ENCODE results near the gene BDKRB2.

BDKRB2 gene

DNA sequence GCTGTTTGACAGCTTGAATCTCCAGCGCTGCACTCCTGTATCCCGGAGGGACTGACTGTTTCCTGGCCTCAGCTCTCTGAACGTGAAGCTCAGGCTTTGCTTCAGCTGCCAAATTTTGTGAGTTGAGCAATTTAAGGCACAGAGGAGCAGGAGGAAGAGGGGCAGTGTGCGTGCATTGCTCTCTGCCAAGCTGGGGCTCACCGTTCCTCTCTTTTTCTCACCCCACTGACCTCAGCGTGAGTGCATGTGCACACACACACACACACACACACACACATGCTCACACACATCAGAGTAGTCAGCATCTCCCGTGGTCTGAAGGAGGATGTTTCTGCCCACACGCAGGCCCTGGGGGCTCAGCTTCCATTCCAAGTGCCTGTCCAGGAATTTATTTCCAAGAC is 27.8 kb upstream of the BDKRB2 start:
- DNase-seq (ENCODE audit: low read depth): peak; percentile 72

DNA sequence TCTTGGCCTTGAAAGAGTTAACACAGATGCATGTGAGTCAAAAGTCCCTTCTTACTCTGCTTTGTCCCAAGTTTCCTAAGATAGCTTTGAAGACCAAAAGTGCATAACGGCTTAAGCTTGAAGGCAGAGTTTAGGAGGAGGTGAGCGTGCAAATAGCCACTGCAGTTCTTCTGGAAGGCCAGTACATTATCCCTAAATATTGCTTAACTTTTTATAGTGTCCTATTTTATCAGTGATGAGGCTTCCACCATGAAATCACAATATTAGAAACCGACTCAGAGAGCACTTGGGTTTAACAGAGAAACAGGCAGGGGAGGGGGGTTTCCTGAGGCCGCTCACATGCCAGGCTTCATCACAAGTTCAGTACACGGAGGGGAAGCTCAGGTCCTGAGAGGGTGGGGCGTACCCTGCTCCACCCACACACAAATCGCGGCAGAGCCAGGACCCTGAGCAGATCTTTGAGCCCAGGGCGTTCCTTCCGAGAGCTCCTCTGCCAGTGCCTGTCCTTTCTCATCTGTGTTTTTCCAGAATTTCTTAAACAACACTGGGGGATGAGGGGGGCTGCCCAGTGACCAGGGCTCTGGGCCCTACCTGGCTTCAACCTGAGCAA is 26.8 kb upstream of the BDKRB2 start:
- DNase-seq (ENCODE audit: low read depth): peak; percentile 47

DNA sequence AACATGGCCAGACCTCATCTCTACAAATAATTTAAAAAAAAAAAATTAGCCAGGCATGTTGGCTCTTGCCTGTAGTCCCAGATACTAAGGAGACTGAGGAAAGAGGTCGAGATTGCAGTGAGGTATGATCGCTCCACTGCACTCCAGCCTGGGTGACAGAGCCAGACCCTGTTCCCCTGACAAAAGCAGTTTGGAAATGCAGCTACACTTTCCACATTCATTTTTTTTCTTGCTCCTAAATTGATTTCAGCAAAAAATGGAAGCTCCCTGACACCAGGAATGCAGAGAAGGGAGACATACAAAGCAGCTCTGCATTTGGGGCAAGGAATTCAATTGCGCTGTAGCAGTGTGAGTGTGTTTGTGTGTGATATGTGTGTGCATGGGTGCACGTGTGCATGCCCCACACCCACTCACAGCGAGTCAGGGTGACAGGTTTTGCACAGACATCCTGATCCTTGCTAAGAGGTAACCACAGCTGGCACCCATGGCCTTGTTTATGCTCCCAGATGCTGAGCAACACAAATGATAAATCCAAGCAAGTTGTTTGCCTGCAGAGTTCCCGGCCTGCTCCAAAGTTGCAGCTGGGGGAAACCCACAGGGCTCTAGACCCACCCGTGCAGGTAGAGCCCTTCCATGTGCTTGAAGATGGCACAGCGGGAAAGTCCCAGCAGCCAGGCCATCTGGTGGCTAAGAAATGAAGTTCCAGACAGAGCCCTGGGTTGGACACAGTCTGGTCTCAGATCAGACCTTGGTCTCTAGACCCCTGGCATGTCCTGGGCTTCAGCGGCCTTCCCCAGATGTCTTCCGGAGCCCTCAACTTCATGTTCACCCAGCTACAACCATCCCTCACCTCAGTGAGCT is 25.9 kb upstream of the BDKRB2 start:
- no peak for DNase-seq (ENCODE audit: low read depth)

DNA sequence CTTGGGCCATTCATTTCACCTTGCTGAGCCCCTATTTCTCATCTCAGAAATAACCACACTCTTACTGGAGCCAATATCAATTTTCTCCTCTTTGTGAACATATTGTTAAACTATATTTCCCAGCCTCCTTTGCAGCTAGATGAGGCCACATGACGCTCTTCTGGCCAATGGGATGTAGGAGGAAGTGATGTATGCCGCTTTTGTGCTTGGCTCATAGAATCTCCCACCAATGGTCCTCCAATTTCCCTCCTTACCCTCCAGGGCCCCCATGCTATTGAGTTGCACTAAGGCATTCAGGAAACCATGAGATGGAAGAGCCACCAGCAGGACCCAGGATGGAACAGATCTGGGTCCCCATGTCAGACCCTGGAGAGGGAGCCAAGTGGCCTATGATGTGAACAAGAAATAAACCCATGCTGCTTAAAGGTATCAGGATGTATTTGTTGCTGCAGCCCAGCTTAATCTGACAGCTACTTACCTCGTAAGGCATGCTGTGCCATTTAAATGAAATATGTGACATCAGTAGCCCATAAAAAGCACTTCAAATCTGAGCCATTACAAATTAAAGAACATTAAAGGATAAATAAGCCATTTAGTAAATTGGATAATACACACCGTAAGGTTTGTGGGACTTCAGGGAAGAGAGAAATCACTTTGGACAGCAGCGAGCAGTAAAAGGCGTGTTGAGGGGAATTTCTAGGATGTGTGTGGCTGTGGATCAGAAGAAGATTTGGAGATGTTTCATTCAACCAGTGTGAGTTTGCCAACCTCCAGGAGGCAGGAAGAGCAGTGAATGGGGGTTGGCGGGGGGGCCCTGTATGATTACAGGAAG is 24.4 kb upstream of the BDKRB2 start:
- DNase-seq (ENCODE audit: low read depth): no peak

DNA sequence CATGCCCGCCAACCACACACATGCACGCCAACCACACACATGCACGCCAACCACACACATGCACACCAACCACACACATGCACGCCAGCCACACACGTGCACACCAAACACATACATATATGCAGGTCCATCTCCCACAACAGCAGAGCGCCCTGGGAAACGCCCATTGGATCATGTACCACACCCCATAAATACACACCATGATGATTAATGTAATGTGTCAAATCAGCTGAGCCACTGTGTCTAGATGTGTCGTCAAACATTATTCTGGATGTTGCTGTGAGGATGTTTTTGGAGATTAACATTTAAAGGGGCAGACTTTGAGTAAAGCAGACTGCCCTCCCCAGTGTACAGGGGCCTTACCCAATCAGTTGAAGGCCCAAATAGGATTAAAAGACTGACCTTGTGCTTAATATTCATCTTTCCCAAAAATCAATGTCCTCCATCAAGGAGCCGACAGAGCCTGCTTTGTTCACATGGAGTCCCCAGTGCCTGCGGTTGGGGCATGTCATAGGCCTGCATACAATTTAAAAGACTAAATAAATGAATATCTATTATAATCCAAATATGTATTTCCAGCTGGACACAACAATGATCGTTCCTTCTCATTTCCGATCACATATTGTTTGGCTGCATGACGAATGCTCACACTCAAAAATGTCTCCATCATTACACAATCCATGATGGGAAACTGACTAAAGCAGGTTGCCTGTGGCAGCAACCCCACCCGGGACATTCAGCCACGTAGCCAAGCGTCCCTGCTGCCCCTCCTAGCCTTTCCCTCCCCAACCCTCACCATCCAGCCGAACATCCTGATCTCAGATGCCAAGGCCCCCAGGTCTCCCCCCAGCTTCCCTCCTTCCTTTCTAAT is 23.2 kb upstream of the BDKRB2 start:
- DNase-seq (ENCODE audit: low read depth): no peak

DNA sequence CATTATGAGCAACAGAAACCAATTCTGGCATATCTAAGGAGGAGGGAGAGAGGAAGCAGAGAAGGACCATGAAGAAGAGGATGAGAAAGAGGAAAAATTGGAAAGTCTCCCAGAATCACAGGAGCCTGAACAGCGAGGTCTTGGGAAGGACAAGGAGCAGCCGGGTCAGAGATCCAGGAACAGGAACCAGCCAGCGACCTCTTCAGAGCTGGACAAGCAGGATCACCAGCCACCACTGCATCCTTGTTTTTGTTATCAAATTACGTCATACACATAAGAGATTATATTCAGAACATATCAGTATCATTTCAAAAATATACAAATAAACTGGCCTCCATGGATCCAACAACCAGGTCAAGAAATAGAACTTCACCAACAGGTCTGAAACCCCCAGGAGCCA is 22.1 kb upstream of the BDKRB2 start:
- DNase-seq (ENCODE audit: low read depth): no peak

DNA sequence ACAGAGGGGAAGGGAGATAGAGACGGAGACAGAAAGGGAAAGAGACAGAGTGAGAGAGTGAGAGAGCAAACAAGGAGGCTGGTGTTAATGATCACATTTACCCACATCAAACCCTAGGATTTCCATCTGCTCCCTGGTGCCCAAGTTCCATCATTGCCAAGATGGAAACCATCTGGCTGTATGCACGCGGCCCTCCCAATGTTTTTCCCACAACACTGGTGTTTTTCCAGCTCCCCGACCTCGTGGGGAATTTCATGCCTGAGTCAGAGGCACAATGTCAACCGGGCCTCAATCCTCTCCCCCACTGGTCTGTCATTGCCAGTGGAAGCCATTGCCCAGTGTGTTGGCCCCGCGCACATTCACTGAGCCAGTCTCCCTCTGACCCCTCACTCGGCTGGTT is 19.9 kb upstream of the BDKRB2 start:
- DNase-seq (ENCODE audit: low read depth): no peak

DNA sequence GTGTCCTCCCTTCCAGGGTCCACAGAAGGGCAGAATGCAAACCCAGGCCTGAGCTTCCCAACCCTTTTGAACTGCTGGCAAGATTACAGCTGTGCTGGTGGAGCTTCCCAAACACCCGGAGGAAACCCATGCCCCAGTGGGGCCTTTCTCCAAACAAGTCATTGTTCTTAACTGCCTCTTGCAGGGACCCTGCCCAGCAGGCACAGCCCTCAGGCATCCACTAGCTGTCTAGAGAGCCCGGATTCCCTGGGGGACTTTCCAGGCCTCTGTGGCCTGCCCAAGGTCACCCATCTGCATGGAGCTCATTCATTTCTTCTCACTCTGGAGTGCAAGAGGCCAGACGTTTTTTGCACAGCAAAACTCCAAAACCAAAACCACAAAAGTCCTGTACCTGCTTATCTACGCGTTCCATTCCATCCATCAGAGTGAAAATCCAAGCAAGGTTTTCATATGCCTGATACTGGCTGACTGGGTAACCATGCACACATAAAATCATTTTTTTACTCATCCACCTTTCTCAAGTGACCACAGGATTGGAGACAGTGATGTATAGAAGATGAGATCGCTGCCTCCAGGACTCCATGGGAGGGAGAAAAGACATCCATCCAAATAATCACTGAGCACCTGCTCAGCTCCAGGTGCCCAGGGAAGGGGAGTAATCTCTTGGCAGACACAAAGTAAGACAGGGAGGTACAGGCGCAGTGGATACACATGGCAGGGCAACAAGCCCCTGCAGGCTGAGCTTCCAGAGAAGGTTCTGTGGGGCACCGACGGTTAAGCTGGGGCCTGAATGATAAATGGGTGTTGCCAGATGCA is 17.2 kb upstream of the BDKRB2 start:
- DNase-seq (ENCODE audit: low read depth): no peak

DNA sequence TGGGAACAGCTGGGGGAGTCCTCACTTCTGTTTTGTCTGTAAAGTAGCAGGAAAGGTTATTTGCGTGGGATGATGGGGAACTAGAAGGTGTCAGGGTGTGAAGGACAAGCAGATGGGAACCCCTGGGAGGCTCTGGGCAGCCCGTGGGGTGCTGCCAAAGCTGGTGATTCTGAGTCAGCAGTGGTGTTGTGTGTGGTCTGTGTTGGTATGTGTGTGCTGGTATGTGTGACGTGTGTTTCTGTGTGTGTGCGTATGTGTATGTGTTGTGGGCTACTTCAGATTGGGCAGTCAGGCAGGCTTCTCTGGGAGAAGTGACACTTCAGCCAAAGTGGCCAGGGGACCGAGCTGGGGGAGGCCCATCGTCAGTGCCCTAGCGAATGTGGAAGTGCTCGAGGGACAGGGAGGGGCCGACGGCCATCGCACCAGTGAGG is 15.3 kb upstream of the BDKRB2 start:
- DNase-seq (ENCODE audit: low read depth): peak; percentile 63

DNA sequence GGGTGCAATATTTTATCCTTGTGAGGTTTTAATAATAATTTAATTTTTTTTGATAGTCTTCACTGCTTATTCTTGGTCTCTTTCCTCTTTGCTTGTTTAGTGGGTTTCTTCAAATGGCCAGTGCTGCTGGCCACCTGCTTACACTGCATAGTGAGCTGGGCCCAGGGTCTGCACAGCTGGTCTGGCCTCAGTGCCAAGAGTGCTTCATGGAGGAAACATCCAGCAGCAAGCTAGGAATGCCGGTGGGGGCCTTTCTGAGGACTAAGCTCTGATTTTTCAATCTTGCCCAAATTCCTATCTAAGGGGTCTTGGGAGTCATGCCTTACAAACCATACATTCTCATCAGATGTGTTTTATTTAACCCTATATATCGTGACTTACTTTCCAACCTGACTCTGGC is 13.3 kb upstream of the BDKRB2 start:
- no peak for DNase-seq (ENCODE audit: low read depth)

DNA sequence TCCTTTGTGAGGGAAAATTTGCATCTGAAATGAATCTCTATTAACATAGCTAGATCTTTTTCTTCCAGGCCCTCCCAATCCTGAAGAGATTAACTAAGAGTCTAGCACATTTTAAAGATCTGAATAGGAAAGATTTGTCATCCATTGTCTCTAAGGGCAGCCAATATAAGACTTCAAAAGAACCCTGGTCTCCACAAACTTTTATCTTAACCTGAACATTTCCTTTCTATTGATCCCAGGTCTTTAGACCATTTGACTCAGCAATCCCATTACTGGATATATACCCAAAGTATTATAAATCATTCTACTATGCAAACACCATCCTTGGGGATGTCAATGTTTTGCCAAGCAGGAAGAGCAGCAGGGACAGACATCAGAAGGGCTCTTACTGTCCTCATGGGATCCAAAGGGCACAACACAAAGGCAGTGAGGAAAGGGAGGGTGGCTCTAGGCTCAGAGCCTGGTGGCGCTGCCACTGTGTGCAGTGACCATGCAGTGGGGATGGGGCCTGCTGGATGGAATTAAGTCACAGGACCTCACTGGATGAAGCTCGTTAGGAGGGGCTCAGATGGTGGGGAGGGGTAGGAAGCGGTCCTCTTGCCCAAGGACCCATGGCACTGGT is 12.7 kb upstream of the BDKRB2 start:
- DNase-seq (ENCODE audit: low read depth): no peak

DNA sequence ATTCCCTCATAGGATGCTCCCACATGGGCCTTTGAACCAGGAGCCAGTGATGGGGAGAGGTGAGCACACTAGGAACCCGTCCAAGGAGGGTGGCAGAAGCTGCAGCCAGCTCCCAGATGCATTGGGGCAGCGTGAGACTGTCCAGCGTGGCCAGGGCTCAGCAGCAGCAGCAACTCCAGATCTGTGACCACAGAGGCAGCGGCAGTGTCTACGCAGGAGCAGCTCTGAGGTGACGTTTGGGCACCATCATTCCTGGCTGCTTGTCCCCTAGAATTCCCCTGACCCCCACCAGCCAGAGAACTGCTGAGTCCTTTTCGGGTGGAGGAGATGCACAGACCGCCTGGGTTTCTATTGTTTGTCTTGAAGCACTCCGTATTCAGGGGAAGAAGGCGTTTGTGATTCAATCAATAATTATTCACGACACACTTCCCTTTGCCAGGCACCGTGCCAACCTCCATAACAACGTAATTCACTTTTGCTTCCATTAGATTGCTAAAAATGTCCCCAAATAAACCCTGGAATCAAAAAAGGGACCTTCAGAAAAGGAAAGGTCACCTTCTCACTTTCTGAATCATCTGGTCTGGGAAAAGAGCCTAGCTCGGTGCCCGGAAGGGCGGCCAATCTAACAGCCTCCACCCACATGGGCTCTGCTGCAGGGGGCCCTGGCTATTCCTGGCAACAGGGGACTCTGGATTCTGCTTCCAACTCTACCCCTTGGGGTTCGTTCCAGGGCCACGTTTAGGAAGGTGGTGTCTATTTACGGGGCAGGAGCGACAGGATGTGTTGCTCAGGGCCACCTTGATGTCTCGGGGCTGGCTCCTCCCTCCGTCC is 11.4 kb upstream of the BDKRB2 start:
- no peak for DNase-seq (ENCODE audit: low read depth)

DNA sequence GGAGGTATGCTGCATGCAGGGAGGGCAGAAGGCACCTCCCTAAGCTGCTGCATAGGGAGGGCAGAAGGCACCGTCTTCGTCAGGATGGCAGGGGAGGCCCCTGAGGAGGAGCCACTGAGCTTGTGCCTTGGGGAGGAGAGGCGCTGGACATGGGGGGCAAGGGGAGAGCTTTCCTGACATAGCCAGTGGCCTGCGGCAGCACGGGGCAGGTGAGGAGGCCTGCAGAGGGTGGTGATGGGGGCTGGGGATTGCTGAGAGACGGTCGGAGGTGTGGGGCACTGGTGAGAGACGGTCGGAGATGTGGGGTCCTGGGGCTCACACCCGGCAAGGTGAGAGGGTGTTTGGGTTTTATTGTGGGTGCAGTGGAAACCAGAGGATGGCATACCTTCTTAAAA is 10.4 kb upstream of the BDKRB2 start:
- DNase-seq (ENCODE audit: low read depth): no peak

DNA sequence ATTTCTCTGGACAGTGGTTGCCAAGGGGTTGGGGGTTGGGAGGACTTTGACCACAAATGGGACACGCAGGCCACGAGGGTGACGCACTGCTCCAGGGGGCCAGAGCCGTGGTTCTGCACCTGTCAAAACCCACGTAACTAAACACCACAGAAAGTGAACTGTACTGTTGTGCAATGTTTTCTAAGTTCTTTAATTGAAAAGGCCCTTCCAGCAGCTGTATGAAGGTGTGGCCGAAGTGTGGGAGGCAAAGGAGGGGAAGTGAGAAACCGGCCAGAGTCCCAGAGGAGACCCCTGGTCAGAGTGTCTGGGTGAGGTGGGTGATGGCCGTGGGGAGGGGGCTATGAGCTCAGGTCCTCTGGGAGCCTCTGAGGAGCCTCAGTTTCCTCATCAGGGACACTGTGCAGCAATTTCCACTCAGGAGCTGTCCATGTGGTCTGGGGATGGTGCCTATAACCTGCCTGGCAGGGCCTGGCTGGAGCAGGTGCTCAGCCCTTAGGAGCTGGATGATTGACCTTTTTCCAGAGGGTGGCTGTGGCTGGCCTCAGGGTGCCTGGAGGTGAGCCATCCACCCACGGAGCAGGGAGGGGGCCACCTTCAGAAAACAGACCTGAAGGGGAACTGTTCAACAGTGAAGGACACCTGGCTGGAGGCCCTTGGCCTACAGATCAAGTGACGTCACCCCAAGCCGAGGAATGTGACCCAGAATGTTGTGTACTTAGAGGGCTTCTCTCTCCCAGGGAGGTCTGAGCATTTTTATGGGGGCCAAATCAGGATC is 9.8 kb upstream of the BDKRB2 start:
- peak; percentile 39 for DNase-seq (ENCODE audit: low read depth)

DNA sequence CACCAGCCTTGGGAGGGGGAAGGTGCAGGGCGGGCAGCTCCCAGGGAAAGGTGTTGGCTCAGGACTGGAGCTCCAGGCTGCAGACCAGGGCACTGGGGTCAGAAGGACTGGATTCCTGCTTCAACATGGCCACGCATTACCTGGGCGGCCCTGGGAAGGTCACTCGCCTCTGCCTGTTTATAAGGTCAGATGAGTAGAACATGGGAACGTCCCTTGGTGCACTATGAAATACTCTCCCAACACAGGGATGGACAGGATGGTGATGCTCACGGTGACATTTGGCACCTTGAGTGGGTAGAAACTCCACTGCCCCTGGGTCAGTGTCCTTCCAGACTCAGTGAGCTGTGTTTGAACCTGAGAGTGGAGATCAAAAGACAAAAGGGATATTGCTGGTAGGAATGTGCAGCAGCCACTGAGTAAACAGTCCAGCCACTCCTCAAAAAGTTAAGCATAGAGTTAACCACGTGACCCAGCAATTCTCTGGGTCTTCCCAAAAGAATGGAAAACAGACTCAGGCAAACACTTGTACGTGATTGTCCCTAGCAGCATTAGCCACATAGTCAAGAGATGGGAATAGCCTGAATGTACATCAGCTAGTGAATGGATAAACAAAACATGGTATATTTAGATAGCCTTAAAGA is 9.1 kb upstream of the BDKRB2 start:
- DNase-seq (ENCODE audit: low read depth): no peak

DNA sequence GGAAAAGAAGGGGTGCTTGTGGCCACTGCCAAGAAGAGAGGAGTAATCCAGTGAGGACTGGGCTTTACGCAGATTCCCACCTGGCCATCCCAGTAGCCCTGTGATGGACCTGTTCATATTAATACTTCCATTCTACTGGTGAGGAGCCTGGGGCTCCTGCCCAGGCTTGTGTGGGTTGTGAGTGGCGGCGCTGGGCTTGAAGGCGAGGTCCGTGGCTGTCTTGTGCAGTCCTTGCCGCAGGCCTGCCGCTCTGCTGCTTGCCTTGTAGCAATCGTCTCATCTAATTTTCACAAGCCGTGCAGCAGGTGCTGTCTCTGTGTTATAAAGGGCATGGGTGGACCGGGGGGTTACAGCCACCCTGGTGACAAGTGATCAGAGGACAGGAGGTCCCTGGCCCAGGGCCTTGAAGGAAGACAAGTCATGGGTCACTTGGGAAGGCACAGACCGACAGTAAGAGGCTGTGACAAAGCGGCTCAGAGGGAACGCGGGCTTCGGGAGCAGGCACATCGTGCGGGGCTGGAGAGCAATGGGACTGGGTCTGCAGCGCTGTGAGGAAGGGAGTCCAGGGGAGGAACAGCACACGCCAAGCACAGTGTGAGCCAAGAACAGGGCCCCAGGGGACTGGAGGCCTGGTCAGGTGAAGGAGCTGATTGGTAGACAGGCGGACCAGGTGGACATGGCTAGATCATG is 7.3 kb upstream of the BDKRB2 start:
- DNase-seq (ENCODE audit: low read depth): no peak

DNA sequence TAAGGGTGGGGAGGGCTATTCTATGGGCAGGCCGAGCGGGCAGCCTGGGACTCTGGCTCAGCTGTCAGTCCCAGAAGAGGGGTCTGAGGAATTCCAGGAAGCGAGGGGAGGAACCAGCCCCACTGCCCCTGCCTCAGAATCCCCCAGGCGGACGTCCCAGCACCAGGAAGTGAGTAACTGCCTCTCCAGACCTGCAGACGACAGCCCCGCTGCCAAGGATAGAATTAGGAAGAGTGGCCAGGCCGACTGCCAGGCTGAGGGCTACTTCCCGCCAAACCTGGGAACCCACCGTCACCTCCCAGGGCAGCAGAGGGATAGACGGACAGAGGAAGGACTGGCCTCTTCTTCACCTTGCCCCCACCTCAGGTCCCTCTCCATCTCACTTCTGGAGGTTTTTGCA is 6.7 kb upstream of the BDKRB2 start:
- no peak for DNase-seq (ENCODE audit: low read depth)

Data from iris pigment epithelial cell (primary cell).